DND-41 (cell line): ENCODE results near the gene CACNA1D.

Experiments used
- ATAC-seq: fragments of 200-7000 bp; cut with Tn5 transposase; 3 replicates; pipeline ENCODE4 v1.9.1; 2021; ENCODE audit warnings: low read depth; ENCODE audit not compliant: insufficient read depth
- DNase-seq: peaks from one replicate; pipeline ENCODE4 v3.0.0-alpha.2; 2020
- H2AFZ ChIP-seq: 2 replicates; pipeline ENCODE4 v1.6.0; 2012; ENCODE audit warnings: low read depth, low read length
- H3K27ac ChIP-seq: 2 replicates; pipeline ENCODE4 v1.5.1; 2012; ENCODE audit warnings: low read length, inconsistent platforms
- H3K27me3 ChIP-seq: fragments of 200-600 bp; sonication (generic); 2 replicates; pipeline ENCODE4 v1.6.0; 2012; ENCODE audit warnings: low read length, mild to moderate bottlenecking, inconsistent platforms; ENCODE audit not compliant: insufficient read depth, poor library complexity
- H3K36me3 ChIP-seq: 2 replicates; pipeline ENCODE4 v1.5.1; 2012; ENCODE audit warnings: low read length, inconsistent platforms; ENCODE audit not compliant: insufficient read depth
- H3K4me1 ChIP-seq: 2 replicates; pipeline ENCODE4 v1.5.1; 2012; ENCODE audit warnings: mild to moderate bottlenecking, low read length; ENCODE audit not compliant: insufficient read depth
- H3K4me2 ChIP-seq: 2 replicates; pipeline ENCODE4 v1.6.0; 2012; ENCODE audit warnings: mild to moderate bottlenecking, moderate library complexity, low read length, inconsistent platforms; ENCODE audit not compliant: insufficient read depth
- H3K4me3 ChIP-seq, 2 experiments: fragments of 200-600 bp in 1 of 2; shearing (Covaris generic) in 1 of 2; 2 replicates each; pipeline ENCODE4 v1.5.1; 2012 to 2016; ENCODE audit warnings: inconsistent platforms in 2 of 2, low read length in 2 of 2, mild to moderate bottlenecking in 2 of 2, low read depth in 1 of 2, moderate library complexity in 1 of 2
- H3K79me2 ChIP-seq: 2 replicates; pipeline ENCODE4 v1.6.0; 2012; ENCODE audit warnings: low read length, inconsistent platforms; ENCODE audit not compliant: insufficient read depth
- H3K9ac ChIP-seq: 2 replicates; pipeline ENCODE4 v1.6.0; 2012; ENCODE audit warnings: low read depth, mild to moderate bottlenecking, inconsistent platforms, low read length, moderate library complexity
- H3K9me3 ChIP-seq: 2 replicates; pipeline ENCODE4 v1.5.1; 2012; ENCODE audit warnings: low read length, moderate library complexity, mild to moderate bottlenecking, inconsistent platforms; ENCODE audit not compliant: insufficient read depth, severe bottlenecking
- H4K20me1 ChIP-seq: 2 replicates; pipeline ENCODE4 v1.6.0; 2012; ENCODE audit warnings: low read length; ENCODE audit not compliant: insufficient read depth
- EZH2 ChIP-seq: IDR thresholded peaks from 3 replicates; pipeline ENCODE4 v1.6.1; 2012; ENCODE audit warnings: borderline replicate concordance, low read depth, mild to moderate bottlenecking, moderate library complexity, low read length, inconsistent platforms; ENCODE audit not compliant: severe bottlenecking
- TF ChIP-seq, protein P1 (sequence below): IDR thresholded peaks from 2 replicates; pipeline ENCODE4 v1.5.1; 2012; ENCODE audit warnings: borderline replicate concordance, low read length, moderate library complexity, mild to moderate bottlenecking; ENCODE audit not compliant: poor library complexity, severe bottlenecking; ENCODE audit errors: extremely low read depth

CACNA1D gene

DNA sequence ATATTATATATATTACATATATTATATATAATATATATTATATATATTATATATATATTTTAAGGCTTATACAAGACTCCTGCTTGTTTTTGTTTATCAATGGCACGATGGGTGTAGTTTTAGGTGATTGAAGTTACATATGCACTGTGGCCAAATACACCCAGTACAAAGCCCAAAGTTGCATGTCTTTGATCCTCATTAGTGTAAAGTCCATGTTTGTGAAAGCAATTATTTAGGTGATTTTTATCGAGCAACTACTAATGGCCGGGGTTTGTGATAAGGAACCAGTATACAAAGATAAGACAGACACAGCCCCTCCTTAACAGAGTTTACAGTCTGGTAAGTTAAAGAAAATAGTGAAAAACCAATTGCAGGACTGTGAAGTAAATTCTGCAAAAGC is 197.5 kb downstream of the CACNA1D start:
- peaks cover 24% of the 10 kb centered on the region for H3K27me3 ChIP-seq
- no peak for TF ChIP-seq EZH2
- TF ChIP-seq, protein P1, sequence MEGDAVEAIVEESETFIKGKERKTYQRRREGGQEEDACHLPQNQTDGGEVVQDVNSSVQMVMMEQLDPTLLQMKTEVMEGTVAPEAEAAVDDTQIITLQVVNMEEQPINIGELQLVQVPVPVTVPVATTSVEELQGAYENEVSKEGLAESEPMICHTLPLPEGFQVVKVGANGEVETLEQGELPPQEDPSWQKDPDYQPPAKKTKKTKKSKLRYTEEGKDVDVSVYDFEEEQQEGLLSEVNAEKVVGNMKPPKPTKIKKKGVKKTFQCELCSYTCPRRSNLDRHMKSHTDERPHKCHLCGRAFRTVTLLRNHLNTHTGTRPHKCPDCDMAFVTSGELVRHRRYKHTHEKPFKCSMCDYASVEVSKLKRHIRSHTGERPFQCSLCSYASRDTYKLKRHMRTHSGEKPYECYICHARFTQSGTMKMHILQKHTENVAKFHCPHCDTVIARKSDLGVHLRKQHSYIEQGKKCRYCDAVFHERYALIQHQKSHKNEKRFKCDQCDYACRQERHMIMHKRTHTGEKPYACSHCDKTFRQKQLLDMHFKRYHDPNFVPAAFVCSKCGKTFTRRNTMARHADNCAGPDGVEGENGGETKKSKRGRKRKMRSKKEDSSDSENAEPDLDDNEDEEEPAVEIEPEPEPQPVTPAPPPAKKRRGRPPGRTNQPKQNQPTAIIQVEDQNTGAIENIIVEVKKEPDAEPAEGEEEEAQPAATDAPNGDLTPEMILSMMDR, result no peak
- H3K79me2 ChIP-seq, result no peaks in the 10 kb centered on the region
- H3K27ac ChIP-seq, result no peak overlapping the region
- H3K9ac ChIP-seq, result no peak overlapping the region
- H3K4me3 ChIP-seq, result no peak overlapping the region
- no peaks in the 10 kb centered on the region for H3K36me3 ChIP-seq
- no peaks in the 10 kb centered on the region for H3K9me3 ChIP-seq
- no peak overlapping the region for H3K4me2 ChIP-seq
- no peak for ATAC-seq
- H2AFZ ChIP-seq, result no peak overlapping the region
- H4K20me1 ChIP-seq, result no peaks in the 10 kb centered on the region
- DNase-seq, result no peak
- H3K4me1 ChIP-seq, result no peaks in the 10 kb centered on the region

DNA sequence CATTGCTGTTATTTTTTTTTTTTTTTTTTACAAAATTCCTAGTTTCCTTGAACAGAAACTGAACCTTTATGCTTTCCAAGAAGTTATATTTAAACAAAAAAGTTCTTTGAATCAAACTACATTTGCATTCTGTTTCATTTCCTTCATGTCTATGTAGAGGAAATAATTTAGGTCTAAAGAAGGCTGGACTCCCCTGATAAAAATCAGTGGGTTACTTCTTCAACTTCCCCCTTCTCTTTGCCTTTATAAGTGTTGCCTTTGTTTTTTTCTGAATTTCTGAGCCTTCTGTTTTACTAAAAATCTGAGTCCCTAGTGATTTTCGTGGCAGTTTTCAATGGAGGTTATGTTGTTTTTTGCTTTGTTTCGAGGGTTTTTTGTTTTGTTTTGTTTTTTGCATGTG is 199.0 kb downstream of the CACNA1D start:
- peaks cover 30% of the 10 kb centered on the region for H3K27me3 ChIP-seq
- TF ChIP-seq, protein P1, result no peak
- TF ChIP-seq EZH2, result no peak
- H3K9me3 ChIP-seq, result no peaks in the 10 kb centered on the region
- H3K4me1 ChIP-seq, result no peaks in the 10 kb centered on the region
- DNase-seq, result no peak
- no peak overlapping the region for H2AFZ ChIP-seq
- no peak overlapping the region for H3K9ac ChIP-seq
- H3K79me2 ChIP-seq, result no peaks in the 10 kb centered on the region
- no peak for ATAC-seq
- no peak overlapping the region for H3K4me3 ChIP-seq
- no peaks in the 10 kb centered on the region for H3K36me3 ChIP-seq
- no peak overlapping the region for H3K4me2 ChIP-seq
- H3K27ac ChIP-seq, result no peak overlapping the region
- no peaks in the 10 kb centered on the region for H4K20me1 ChIP-seq

DNA sequence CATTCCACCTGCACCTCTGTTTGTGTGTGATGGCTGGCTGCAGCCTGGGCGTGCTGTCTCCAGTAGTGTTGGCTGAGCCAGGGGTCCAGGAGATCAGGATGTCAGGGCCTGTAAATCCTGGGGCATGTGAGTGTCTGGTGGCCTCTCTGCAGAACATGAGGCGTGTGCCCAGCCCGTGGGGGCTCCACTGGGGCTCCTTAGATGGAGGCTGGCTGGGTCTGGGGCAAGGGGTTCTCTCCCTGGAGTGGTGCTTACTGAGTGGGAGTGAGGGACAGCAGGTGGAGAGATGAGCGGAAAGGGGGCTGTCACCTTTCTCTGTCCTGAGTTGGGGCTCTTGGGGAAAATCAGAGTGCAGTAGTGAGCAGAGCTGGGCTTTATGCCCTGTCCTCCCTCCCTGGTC is 199.6 kb downstream of the CACNA1D start:
- no peaks in the 10 kb centered on the region for H4K20me1 ChIP-seq
- no peak overlapping the region for H3K27ac ChIP-seq
- H3K9ac ChIP-seq, result no peak overlapping the region
- H3K79me2 ChIP-seq, result no peaks in the 10 kb centered on the region
- no peaks in the 10 kb centered on the region for H3K4me1 ChIP-seq
- H3K4me3 ChIP-seq, result no peak overlapping the region
- no peak overlapping the region for H3K4me2 ChIP-seq
- peaks cover 26% of the 10 kb centered on the region for H3K27me3 ChIP-seq
- TF ChIP-seq EZH2, result no peak
- TF ChIP-seq, protein P1, result no peak
- no peaks in the 10 kb centered on the region for H3K36me3 ChIP-seq
- H3K9me3 ChIP-seq, result no peaks in the 10 kb centered on the region
- no peak overlapping the region for H2AFZ ChIP-seq
- ATAC-seq (no peak), DNase-seq (no peak)
